Middle frontal gyrus (tissue), 1 donor: ENCODE results near the gene ZBTB24.
A peak's percentile ranks its signal among the peaks of the same experiment; 100 is the strongest.
"Not testable (repeated sequence)": the region's sequence is repeated elsewhere in the genome, so short reads cannot be mapped to it uniquely, and the experiment has no call there.

Source experiments
- DNase-seq: peaks from one replicate; pipeline ENCODE4 v3.0.0-alpha.2; 2015; ENCODE audit warnings: low spot score; ENCODE audit errors: extremely low spot score

The ZBTB24 gene

GRCh38 chr6:109482905-109483734 is at the start of gene ZBTB24:
Gene ZBTB24, minus strand, starts transcription at chr6:109483219. Its CDS starts 1,193 bp downstream, at chr6:109482026.
- DNase-seq: peak; percentile 78

- DNase-seq: no peak
Measured at GRCh38 chr6:109531446-109531845, 48.4 kb upstream of the ZBTB24 start.

DNA sequence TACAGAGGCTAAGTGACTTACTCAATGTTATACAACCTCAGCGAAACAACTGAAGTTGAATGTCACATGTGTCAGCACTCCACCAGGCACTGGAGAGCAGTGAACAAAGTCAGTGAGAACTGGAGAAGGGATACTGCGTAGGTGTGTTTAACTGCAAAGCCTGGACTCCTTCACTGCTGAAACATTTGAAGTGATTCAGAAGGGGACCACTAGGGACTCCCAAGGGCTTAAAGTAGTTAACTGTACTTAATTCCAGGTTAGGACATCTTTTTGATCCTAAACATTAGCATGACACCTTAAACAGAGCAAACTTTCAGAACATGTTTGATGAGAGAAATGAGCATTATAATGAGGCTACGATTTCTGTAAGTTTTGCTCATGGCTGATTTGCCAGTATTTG is 45.0 kb upstream of the ZBTB24 start:
- DNase-seq: no peak

DNA sequence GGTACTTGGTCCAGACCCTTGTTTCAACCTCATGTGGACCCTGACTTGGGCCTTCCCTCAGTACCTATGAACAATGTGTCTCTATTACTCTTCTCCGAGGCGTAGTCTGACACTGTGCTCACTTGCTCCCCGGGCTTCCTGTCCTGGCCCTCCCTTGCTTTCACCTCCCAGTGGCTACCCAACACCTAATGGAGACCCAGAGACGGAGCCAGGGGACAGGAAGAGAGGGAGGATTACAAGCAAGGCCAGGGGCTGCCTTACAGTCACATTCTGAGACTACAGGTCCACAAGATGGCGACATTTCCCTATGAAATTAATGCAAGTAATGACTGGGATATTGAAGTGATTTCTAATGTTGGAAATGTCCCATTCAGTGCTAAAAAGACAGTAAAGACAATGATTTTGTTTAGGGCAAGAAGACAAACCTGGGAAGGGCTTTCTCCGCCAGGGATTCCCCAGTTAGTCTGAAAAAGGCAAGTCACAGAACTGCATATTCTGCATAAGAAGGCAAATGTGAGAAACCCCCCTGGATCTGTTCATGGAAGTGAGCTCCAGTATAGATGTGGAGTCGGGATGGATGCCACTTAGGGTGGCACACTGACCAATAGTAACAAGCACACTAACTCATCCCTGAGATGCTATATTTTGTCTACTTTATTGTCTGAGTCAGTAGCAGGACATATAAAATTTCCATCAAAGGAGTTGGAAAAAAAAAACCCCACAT is 44.0 kb upstream of the ZBTB24 start:
- peak; percentile 39 for DNase-seq

DNA sequence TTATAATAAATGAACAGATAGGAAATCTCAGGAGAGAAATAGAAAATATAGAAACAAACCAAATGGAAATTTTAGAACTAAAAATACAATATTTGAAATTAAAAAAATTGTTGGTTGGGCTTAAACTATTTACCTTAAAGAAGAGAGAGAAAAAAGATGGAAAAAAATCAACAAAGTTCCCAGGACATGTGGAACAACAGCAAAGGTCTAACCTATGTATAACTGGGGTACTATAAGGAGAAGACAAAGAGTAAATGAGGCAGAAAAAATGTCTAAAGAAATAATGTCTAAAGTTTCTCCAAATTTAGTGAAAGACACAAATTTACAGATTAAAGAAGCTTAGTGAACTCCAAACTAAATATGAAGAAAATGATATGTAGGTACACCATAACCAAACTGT is 41.1 kb upstream of the ZBTB24 start:
- no peak for DNase-seq

DNA sequence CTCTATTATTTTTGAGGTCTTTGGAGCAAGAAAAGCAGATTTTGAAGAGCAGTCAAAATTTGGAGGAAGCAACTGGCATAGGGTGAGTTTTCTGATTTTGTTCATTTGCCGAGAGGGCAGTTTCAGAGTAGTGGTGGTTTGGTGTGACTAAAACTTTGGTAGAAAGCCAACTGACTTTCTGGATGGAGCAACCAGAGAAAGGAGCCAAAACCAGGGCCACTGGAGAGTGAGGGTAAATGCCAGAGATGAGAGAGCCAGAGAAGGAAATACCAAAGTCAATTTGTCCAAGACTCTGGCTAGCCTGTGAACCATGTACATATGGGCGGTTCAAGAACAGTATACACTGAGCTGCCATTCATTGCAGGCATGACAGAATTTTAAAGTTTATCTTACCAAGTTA is 40.5 kb upstream of the ZBTB24 start:
- no peak for DNase-seq

- DNase-seq: no peak
Measured at GRCh38 chr6:109521080-109521479, 38.1 kb upstream of the ZBTB24 start.

DNA sequence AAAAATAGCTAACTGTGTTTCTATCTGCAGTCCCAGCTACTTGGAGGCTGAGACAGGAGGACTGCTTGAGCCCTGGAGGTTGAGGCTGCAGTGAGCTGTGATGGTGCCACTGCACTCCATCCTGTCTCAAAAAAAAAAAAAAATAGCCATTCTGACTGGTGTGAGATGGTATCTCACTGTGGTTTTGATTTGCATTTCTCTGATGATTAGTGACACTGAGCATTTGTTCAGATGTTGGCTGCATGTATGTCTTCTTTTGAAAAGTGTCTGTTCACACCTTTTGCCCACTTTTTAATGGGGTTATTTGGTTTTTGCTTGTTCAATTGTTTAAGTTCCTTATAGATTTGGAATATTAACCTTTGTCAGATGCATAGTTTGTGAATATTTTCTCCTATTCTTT is 36.6 kb upstream of the ZBTB24 start:
- not testable (repeated sequence) for DNase-seq

DNA sequence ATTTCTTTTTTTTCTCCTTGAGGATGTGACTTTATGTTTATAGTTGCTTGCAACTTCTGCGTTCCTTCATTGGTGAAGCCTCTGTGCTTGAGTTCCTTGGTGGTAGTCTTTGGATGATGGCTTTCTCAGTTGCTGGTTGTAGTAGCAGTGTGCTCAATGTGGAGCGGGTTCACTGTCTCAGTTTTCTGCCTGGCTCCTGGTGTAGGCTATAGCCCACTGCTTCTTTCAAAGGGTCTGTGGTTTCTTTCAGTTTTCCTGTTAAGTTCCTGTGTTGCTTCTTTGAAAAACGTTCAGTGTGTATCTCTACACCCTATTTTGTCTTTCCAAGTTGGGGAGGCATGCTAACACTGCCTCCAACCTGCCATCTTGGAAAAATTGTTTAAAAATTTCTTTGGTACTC is 33.9 kb upstream of the ZBTB24 start:
- no peak for DNase-seq

DNA sequence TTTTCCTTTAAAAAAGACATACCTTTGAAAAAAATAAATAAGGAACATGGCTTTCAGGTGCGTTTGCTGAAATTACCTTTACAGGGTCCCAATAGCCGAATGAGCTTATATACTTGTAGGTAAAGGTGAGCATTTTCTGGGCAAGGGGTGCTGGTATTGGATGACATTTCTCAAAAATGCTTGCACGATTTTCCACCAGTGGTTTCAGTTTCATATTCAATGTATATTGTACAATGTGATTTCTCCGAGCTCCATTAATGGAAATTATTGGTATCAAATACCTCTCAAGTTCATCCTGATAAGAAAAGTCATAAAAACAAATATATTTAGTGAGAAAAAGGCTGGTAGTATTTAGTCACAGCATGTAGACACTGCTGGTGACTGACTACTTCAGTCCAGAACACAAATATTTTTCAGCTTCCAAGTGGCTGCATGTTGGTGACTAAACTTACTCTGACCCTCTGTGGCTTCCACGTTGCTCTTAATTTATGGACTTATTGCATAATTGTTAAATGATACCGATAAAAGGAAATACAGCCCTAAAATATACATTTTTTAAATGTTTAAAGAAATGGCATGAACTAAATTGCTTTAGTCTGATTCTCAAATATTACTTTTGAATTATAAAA is 32.9 kb upstream of the ZBTB24 start:
- no peak for DNase-seq

DNA sequence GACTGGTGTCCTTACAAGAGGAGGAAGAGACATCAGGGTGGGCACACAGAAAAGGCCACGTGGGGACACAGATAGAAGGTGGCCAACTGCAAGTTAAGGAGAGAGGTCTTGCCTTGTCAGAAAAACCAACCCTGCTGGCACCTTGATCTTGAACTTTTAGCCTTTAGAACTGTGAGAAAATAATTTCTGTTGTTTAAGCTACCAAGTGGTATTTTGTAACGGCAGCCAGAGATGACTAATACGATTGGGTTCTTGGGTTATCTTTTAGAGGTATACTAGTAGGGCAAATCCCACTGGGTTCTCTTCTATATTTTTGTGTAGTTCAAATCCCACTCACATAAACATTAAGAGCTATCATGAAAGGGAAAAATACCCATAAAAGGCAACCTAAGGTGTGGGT is 31.9 kb upstream of the ZBTB24 start:
- DNase-seq: no peak

- DNase-seq: no peak
Measured at GRCh38 chr6:109513571-109514071, 30.6 kb upstream of the ZBTB24 start.

DNA sequence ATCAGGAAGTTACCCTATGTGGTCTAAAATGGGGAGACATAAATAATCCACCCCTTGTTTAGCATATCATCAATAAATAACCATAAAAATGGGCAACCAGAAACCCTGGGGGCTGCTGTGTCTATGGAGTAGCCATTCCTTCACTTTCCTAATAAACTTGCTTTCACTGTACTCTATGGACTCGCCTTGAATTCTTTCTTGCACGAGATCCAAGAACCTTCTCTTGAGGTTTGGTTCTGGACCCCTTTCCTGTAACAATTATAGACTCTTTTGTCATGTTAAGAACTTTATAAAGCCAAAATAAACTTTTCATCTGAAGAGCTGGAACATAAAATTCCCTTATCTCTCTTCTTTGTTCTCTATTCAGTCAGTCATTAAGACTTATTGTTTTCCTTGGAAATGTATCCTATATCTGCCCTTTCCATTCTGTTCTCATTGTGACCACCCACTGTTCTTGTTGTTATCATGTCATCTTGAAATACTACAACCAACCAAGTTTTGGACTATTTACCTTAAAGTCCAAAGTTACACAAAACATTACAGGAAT is 29.3 kb upstream of the ZBTB24 start:
- DNase-seq: no peak

GRCh38 chr6:109511832-109512231 is 28.8 kb upstream of the ZBTB24 start:
- DNase-seq: no peak

DNA sequence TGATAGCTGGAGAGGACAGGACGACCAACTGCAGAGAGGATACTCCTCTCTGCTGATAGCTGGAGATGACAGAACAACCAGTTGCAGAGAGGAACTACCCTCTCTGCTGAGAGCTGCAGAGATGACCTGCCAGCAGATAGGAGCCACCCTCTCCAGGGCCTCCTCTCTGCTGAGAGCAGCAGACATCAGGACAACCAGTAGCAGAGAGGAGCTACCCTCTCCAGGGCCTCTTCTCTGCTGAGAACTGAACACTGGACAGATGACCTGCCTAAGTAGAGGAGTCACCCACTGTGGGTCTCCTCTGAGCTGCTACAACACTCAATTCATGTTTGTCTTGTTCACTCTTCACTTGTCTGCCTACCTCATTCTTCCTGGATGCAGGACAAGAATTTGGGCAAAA is 27.3 kb upstream of the ZBTB24 start:
- no peak for DNase-seq

DNA sequence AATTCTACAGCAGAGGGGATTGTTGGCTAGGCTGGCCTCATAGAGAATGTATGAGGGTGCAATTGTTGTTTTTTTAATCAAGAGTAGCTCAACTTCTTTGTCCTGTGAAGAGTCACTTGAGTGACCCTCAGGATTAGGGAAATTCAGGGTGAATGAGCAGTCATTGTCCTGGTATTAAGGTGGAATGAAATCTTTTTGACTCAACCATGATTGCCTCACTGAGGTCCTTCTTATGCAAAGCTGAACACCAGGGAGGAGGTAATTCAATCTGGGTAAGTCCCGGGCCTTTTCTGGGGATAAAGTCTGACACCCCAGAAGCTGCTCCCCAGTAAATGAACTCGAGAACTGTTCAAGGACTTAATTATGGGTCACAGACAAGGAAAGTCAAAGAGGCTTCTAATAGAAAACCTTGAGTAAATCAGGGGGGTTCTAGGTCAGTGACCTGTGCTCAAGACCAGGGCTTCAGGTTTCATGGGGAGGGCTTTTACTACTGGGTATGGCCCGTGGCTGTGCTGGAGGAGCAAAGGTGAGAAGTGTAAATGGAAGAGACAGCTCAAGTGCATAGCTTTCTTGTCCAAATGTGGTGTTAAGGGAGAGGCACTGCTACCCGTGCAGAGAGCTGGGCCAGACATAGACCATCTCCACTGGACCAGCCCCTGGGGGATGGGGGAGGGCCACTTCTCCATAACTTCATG is 25.3 kb upstream of the ZBTB24 start:
- no peak for DNase-seq

- no peak for DNase-seq
Measured at GRCh38 chr6:109507490-109508072, 24.6 kb upstream of the ZBTB24 start.

DNA sequence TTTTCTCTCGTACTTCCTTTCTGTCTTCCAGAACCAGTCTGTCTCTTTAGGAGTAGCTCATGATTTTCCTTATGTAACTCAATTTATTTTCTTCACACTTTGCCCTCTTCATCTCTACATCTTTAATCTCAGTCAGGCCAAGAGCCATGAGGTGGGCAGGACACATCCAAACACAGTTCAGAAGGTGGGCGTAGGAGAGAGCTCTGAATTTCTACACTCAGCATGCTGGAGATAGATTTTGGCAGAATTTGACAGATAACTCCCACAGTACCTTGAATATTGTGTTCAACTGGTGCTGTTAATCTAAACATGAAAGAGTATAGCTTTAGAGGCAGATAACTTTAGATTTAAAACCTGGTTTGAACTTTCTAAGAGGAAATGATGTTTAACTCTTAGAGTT is 23.8 kb upstream of the ZBTB24 start:
- DNase-seq: no peak

GRCh38 chr6:109506314-109506713 is 23.3 kb upstream of the ZBTB24 start:
- no peak for DNase-seq

DNA sequence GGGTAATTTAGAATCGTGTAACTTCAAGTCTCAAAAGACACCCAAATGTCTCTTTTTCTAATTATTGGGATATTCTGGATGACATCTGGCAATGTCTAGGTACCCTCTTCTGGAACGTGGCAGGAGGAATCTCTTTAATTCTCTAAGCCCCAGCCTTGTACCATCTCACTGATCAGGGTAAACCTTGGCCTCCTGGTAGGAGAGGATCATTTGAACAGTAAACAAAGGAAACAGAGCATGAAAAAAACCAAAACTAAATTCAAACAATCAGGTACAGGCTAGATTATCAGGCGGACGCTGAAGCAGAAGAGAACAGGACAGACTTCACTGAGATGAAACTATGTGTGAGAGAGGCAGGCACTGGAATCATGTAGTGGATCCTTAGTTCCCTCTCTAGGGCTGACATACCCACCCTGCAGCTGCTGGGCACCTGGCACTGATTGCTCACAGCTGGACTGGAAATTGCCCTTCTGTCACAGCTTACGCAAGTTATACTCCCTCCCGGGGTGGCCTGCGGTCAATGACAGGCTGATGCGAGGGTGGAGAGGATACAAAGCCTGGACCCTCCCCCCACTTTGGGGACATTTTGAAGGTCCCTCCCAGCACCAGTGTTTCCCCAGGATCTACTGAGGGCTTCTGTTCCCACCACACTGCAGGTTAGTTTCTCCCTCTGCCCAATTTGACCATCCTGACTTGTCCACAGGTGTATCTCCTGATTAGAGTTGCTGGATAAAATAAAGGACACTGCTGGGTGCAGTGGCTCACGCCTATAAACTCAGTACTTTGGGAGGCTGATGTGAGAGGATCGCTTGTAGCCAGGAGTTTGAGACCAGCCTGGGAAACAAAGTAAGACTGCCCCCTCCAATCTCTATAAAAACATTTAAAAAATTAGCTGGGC is 20.6 kb upstream of the ZBTB24 start:
- DNase-seq: no peak
